ENCODE measurements around the gene TEX29.

DNA sequence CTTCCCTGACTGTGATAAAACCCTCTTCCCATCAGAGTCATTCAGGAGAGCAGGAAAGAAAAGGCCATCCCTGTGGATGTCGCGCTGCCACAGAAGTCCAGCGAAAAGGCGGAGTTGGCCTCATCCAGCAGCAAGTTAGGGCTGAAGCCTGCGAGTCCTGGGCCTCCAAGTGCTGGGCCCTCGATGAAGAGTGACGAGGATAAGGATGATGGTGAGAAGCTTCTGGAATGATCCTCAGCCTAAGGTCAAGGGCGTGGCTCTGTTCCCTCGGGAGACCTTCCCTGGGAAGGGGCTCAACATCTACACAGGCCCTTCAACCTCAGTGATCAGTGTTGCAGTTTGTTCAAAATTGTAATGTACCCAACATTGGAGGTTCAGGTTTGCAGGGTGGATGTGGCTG is 22.3 kb downstream of the TEX29 start:
- TF ChIP-seq CTCF (IDR thresholded peaks at IDR 0.05): no peak
- no peak for TF ChIP-seq POLR2A (IDR thresholded peaks at IDR 0.05)
